Measurements from ENCODE around the gene FBN3.

DNA sequence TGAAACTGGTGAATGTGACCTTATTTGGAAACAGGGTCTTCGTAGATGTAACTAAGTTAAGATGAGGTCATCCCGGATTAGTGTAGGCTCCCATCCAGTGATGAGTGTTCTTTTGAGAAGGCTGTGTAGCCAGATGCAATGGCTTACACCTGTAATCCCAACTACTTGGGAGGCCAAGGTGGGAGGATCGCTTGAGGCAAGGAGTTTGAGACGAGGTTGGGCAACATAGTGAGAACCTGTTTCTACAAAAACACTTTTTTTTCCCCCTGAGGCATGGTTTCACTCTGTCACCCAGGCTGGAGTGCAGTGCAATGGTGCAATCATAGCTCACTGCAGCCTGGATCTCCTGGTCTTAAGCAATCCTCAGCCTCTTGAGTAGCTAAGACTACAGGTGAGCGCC is 36.4 kb downstream of the FBN3 start:
- no peak for TF ChIP-seq CTCF (IDR thresholded peaks at IDR 0.05; ENCODE audit: low read length)
- no peak for TF ChIP-seq EZH2 (IDR thresholded peaks at IDR 0.05; ENCODE audit: borderline replicate concordance, low read length)

Measured in OCI-LY1 (cell line).